NCI-H774 (cell line): ENCODE results near the gene CACNA2D3.

Experiments used
- DNase-seq: peaks from one replicate; lab custom pipeline; 2025; lab: John Stamatoyannopoulos, UW

CACNA2D3 gene

DNA sequence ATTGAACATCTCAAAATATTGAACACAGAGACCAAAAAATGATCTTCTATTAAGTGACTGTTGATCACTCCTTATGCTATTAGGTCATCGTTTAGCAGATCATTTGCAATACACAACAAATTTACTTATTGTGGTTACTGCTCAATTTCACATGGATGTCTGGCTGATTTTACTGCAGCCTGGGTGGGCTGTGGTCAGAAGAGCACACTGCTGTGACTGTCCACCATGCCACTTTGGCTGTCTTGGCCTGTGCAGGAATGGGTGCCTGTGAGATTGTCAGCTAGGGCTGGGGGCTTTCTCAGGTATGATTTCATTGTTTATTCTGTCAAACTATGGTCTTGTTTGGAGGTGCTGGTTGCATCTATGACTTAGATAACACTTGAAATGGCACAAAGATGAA, 885.6 kb downstream of the CACNA2D3 start:
- DNase-seq, result no peak

DNA sequence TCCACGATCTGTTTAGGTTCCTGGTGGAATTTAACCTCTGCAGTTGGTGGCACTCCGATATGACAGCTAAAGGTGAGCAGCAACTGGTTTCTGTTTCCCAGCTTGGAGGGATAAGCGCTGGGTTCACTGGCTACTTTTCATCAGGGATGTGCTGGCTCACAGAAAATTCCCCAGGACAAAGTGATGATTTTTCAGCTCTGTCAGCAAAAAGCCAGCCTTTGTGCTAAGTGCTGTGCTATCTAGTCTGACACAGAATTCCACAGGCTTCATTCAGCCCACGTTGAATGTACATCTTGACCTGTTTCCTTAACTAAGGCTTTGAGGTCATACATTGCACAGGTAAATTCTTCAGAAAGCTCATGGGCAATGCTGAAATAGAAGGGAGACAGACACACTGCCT, 887.0 kb downstream of the CACNA2D3 start:
- DNase-seq, result no peak

DNA sequence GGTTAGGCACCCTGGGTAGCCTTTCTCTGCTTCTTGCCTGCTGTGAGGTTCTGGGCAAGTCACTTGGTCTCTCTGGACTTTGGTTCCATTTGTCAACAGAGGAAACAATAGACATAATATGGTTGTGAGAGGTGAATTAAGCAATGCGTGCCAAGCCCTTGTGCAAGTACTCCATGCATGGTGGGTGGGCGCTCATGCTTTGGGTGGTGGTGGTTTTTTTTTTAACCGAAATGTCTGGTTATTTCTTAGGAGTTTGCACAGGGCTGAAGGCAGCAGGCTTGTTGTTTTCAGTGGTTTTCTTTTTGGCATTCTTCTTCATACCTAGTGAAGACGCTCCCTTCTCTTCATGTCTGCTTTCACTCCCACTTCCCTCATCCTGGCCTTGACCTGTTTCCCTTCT, 889.7 kb downstream of the CACNA2D3 start:
- DNase-seq, result no peak

DNA sequence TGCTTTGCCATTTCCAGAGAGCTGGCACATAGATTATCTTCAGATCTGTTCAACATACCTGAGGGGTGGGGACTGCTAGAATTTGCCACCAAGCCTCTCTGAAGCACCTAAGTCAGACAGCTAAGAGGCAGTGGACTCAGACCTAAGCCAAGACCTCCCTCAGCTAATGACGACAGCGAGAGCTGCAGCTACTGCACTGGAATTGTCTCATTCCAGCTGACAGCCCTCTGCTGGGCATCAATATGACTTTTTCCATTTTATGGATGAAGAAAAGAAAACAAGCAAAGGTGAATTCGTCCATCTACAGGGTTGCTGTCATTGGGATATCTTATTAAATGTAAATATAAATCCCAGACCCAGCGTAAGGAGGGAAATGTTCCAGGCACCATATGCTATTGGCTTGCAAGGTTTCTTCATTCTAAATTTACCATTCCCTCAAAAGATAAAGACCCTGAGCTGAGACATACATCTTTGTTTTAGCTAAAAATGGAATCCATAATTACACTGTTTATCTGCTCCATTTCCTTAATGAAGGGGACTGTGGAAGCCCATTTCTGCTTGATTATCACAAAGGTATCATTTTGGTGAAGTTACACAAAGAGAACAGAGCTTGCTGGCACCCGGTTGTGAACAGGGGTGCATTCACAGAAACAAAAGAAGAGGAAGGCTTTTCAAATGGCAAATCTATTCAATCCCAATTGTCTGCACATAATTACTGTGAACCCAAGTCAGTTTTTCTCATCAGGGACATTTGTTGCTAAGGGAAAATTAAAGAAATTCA, 891.0 kb downstream of the CACNA2D3 start:
- no peak for DNase-seq

DNA sequence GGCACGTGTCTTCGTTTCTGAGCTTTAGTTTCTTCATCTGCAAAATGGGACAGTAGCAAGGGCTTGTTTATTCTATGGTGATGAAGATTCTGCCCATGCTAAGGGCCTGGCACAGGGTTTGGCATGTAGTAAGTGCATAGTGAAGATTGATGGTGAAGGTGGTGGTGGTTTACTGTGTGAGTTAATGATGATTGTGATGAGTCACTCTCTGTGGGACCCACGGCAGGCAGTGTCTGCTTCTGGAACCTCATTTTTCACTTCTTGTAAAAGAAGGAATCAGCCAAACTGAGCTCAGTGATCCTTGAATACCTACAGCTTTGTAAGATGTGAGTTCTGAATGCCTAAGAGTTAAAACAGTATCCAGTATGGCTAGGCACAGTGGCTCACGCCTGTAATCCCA, 891.7 kb downstream of the CACNA2D3 start:
- no peak for DNase-seq

DNA sequence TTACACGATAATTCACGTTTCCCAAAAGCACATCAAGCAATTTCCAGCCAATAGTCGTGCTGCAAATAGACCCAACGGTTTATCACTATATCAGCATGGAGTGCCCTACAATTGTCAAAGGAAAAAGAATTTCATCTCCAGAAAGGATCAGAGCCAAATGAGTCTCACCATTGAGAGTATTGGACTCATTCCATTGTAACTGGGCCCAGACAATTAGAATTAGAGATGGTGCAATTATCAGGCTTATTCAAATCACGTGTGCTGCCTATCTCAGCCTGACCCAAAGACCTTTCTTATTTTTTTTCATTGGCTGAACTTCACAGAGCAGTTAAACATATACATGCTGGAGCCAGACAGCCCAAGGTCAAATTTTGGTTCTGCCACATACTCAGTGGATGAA, 892.6 kb downstream of the CACNA2D3 start:
- no peak for DNase-seq

DNA sequence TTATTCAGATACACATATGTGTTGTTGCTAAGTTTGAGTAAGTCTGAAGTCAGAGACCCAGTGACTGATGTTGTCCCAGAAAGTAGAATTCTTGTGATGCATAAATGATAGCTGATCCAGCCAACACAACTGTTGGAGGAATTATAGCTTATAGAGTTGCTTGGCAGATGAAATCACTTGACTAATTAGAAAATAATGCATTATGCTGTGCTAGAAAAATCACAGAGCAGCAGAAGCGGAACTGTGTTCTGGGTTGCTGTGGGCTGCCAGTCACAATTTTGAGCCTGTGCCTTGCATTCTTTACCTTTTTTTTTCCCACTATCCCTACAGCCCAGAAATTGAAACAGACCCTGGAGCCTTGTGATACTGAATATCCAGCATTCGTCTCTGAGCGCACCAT, 895.5 kb downstream of the CACNA2D3 start:
- no peak for DNase-seq

DNA sequence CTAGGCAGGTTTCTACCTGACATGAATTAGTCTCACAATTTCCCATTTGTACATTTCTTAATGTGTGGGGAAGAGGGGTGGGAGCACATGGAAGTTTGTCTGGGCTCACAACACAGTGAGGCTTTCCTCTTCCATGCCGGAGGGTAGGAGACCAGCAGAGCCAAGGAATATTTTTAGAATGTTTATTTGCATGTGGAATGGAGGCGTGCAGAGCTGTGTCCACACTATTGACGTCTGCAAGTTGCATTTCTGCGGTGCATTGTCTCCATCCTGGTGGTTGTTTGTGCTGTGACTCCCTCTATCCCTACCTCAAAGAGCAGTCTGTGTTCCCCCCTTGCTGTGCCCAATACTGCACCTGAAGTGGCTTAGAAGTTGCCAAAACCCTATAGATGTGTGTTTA, 908.6 kb downstream of the CACNA2D3 start:
- DNase-seq, result no peak

DNA sequence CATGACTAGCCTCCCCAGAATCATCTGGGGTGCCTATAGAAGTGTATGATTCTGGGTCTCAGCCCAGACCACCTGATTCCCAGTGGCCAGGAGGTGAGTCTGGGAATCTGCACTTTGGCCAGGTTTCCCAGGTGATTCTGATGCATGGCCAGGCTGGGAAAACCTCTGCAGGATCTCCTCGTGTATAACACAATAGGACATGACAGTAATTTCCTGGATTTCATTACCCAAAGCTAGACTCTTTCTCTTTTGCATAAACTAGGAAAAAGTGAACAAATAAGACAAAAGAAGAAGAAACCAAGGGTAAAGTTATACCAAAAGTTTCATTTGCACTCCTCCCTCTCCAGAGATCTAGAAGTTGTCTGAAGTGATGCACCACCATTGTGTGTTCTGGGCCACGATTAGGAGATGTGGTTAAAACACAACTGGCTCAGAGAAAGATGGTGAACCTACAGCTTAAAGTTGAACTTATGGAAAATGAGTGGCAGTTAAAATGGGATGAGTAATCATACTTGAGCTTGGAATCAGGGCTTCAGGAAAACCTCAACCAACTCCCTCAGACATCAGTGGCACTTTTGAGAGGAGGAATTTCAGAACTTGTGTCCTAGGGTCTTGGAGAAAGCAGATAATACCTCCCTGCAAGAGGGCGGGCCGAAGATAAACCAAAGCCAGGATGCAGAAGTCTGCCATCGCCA, 914.7 kb downstream of the CACNA2D3 start:
- no peak for DNase-seq

DNA sequence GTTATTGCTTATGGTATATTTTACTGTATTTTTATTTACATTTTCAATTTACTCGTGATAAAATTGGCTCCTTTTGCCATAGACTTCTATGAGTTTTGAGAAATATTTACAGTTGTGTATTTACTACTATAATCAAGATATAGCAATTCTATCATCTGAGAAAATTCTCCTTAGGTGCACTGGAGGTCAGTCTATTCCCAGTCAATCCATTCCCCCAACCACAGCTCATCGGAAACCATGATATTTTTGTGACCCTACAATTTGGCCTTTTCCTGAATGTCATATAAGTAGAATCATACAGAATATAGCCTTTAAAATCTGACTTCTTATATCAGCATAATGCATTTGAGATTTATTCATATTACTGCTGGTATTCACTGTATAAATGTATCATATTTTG, 920.2 kb downstream of the CACNA2D3 start:
- no peak for DNase-seq

DNA sequence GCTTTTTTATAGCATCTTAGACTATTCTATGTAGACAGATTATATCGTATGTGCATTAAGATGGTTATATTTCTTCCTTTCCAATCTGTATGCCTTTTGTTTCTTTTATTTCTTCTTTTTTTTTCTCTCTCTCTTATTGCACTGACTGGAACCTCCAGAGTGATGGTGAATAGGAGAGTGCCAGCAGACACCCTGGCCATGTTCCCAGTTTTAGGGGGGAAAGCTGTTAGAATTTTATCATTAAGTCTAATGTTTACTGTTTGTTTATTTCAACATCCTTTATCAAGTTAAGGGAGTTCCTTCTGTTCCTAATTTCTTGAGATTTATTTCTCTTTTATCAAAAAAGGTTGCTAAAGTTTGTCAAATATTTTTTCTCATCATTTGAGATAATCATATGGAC, 922.1 kb downstream of the CACNA2D3 start:
- no peak for DNase-seq

DNA sequence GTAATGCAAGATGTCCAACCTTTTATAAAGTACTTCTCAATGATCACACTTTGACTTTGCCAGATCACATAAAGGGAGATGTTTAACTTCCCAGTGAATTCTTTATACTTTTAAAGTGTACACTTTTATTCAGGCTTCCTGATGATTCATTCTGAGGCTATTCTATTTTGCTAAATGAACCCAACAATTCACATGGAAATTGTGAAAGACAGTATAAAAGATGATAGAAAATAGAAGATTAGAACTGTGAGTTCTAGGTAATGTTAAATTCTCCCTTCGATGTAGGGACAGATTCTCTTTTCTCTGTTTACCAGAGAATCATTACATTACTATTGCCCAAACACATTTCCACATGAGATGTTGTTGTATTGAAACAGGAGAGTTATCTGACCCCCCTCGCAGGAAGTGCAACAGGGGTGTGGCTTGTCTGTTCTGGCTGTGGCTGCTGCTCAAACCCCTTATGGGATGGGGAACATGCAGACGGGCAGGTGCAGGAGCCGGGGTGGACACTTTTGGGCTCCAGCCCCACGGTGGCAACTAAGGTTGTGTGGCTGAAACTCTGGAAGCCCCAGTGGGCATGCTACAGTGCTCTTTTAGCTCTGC, 936.8 kb downstream of the CACNA2D3 start:
- no peak for DNase-seq

DNA sequence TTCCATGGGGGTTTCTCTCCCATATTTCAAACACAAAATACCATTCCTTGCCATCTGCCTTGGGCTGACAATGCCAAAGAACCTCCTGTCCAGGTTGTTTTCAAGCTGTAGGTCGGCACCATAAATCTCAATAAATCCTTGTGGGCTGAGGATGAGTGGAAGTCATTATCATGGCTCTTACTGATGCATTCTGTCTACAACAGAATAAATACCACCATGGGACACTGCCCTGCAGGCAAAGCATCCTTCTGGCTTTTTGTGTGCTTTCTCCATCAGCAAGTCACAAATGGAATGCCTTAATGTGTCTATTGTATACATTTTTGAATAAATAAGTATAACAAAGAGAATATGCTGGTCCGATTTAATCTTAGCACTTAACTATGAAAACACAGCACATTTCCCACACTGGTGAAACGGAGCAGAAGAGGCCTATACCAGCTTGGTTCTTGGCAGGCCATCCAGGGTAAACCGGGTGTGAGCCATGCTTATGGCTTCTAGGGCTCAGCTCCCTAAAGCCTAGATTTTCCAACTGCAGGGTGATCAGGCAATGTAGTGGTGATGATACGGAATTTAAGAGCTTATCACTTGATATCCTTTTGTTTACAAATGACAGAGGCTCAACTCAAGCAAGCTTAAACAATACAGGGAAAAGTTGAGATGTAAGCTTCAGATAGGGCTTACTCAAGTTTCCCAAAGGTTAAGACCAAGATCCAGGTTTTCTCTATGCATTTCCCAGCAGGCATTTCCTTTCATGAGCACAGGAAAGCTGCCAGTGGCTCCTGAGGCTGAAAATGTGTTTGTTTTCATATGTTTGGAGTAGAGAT, 938.8 kb downstream of the CACNA2D3 start:
- DNase-seq, result no peak

DNA sequence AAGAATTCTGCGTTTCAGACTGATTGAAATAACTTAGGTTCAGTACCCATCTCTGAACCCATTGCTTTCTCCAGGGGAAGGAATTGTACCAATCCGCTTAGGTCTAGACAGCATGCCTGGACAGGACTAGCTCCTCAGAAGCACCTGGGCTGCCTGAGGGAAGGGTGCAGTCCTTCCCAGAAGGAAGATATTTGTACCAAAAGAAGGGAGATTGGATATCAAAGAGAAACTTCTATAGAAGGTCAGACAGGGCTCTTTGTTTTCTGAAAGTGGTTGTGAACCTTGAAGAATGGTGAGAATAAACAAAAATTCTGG, 939.3 kb downstream of the CACNA2D3 start:
- no peak for DNase-seq

DNA sequence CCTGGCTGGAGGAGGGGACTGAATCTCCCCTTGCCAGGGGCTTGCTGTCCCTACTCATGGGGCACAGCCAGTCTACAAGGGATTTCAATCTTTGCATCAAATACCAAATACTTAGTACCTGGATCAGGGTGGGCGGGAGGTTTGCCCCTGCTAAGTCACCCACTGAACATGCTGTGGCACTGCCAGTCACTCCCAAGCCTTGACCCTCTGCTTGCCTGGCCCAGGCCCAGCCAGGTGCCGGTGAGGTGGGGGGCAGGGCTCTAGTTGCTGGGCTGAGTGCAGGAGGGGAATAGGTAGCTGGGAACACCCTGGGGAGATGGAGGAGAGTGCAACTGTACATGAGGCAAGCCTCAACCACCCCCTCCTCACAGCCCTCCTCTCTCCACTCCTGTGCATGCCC, 941.8 kb downstream of the CACNA2D3 start:
- no peak for DNase-seq

DNA sequence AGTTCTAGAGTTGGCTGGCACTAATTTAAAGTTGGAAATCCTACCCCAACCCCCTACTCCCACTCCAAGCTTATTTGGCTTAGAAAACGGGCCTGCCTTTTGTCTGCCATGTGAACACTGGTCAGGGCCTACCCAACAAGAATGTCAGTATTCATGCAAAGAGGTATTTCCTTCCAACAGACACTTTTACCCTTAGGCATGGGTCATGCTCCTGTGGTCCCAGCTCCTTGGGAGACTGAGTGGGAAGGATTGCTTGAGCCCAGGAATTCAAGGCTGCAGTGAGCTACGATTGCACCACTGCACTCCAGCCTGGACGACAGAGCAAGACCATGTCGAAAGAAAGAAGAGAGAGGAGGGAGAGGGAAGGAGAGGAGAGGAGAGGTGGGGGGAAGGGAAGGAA, 943.0 kb downstream of the CACNA2D3 start:
- DNase-seq, result no peak

DNA sequence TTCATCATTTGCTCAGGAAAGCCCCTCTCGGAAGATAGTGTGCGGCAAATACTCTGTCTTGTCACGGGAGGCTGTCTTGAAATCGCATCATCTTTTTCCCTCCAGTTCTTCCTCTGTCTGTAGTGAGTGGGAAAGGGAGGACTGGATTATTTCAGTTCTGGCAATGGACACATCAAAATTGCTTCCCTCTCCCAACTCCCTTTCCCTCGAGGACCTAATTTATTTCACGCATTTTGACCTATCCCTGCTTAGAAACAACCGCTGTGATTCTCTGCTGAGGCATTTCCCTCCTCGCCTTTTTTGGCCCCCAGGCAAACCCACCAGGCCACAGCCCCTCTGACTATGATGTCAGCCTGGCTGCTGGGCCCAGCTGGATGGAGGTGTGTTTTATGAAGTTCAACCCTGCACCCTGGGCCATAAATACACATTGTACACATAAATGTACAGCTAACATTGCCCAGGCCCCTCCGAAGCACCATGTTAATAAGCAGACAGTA, 944.2 kb downstream of the CACNA2D3 start:
- no peak for DNase-seq

DNA sequence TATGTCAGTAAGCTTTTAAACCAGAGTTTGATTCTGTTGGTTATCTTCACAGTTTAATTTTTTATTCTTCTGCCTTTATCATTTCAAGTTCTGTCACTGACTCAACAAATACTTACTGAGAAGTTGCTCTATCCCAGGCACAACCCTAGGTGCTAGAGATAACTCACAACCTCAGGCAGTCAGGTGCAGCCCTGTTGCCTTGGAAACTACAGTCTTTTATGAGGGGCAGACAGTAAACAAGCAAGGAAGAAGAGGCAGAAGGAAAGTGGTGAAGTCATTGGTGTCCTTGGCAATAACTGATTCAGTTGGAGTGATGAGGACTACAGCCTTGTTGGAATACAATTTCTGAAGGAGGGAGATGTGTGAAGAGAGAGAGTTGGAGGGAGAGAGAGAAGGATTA, 947.6 kb downstream of the CACNA2D3 start:
- peak; percentile 0 for DNase-seq

DNA sequence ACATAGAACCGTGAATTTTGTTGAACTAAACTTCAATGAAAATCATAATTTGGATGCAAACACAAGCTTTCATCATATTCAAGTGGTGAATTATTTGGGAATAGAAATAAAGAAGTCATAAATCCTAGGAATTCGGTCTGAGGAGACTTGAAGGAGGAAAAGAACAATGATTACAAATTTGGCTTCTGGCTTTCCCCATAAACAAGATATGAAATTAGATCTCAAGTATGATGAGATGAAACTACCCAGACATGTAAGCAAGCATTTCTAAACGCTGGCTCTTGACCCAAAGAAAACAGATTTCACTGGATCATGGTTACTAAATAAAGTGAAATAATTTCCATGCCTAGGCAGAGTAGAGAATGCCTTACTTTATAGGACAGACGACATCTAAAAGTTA, 952.4 kb downstream of the CACNA2D3 start:
- no peak for DNase-seq

DNA sequence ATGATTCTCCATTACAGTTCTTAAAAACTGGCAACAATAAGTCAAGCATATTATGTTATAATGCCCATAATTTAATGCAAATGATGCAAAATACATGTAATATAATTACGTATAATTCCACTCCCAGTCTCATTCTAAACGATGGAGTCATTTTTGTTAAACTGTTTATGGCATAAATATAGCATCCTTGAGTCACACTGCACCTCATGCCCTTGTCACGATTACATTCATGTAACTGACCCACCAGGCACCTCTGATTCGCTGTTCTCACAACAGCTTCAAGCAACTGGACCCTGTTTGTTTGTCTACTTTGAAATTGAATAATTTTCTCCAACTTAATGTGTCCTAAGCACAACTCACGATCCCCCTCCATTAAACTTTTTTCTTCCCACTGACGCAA, 953.5 kb downstream of the CACNA2D3 start:
- no peak for DNase-seq

DNA sequence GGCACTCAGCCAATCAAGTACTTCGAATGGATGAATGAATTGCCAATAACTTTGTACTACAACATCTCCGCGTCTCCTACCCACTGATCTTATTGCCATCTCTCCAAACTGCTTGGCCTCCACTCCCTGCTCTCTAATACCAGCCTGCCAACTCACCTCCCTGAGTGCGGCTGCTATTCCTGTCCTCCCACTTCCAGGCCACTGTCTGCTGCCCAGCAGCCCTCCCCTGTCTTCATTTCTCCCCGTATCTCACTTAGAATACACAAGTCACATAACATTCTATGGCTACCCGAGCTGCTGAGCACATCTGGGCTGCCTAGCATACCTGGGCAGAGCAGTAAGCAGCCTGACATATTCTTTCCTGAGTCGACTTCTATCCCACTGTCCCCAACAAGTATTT, 955.4 kb downstream of the CACNA2D3 start:
- no peak for DNase-seq

DNA sequence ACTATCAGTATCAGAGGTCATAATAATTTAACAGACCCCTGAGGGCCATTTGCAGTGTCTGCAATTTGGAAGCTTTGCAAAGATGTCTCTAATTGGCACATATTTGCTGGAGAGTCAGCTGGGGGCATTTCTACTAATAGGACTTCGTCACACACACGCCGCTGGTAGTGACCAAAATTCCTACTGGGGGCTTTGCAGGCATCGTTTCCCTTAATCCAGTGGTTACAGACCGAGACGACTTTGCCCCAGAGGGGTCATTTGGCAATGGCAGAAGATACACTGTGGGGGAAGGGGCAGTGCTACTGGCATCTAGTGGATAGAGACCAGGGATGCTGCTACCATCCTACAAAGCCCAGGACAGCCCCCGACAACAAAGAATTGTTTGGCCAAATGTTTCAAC, 956.5 kb downstream of the CACNA2D3 start:
- no peak for DNase-seq

DNA sequence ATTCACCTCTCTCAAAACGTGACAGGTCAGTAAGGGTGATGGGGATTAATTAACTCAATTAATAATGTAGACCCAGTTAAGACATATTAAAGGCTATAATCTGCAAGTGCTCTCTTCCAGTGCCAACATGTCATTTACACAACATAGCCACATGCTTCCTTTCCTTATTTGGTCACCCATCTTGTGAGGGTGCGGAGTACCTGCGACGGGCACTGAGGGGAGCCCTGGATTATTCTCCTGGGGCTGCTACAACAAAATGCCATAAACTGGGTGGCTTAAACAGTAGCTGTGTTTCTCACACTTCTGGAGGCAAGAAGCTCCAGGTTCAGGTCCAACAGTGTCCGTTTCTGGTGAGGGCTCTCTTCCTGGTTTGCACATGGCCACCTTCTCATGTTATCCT, 962.9 kb downstream of the CACNA2D3 start:
- no peak for DNase-seq
